ENCODE measurements around the gene TCTN3.
A peak's percentile ranks its signal among the peaks of the same experiment; 100 is the strongest.

The TCTN3 gene

GRCh38 chr10:95711492-95711891, 17.8 kb upstream of the TCTN3 start (continued):
- no peak for TF ChIP-seq ZBTB11 (tag by site-specific recombination; conservative IDR thresholded peaks at IDR 0.05; ENCODE audit: low read depth)

- Histone ChIP-seq H3K9me3 (ENCODE audit: control insufficient read depth, insufficient read depth, low read depth, low read length) (no peaks in the 10 kb centered on the region), H3K4me1 (ENCODE audit: control insufficient read depth, insufficient read depth, low read length) (no peaks in the 10 kb centered on the region), H3K36me3 (ENCODE audit: control insufficient read depth in 2 of 2, insufficient read depth in 1 of 2, low read length in 2 of 2) (no peaks in the 10 kb centered on the region), H3K27ac (ENCODE audit: extremely low read depth, low read depth, low read length) (no peak overlapping the region), H3K4me3 (ENCODE audit: low read depth, low read length) (no peak overlapping the region)
- POLR2A ChIA-PET, result interaction anchor here (1.4 kb wide), 1 partner anchor 13 kb away, joined by 4 read pairs; the partner anchor contains the start of gene TCTN3
- TF ChIP-seq KLF10 (tag by site-specific recombination; IDR thresholded peaks at IDR 0.05) (no peak), ZNF549 (tag by site-specific recombination; IDR thresholded peaks at IDR 0.05) (peak; percentile 60; the same call in 1 of the 2 replicates)
- CTCF ChIA-PET, result interaction anchor here (2.5 kb wide), 1 partner anchor 13 kb away, joined by 9 read pairs; the partner anchor contains the start of gene TCTN3
Observed at GRCh38 chr10:95706990-95707389, 13.3 kb upstream of the TCTN3 start.

GRCh38 chr10:95706573-95706972, 12.8 kb upstream of the TCTN3 start:
- H3K4me3 ChIP-seq (ENCODE audit: low read depth, low read length), result no peak overlapping the region
- ChIA-PET CTCF (interaction anchor here (2.5 kb wide), 1 partner anchor 13 kb away, joined by 9 read pairs; the partner anchor contains the start of gene TCTN3), POLR2A (interaction anchor here (1.4 kb wide), 1 partner anchor 13 kb away, joined by 4 read pairs; the partner anchor contains the start of gene TCTN3)
- H3K4me1 ChIP-seq (ENCODE audit: control insufficient read depth, insufficient read depth, low read length), result no peaks in the 10 kb centered on the region
- H3K27ac ChIP-seq (ENCODE audit: extremely low read depth, low read depth, low read length), result no peak overlapping the region
- H3K9me3 ChIP-seq (ENCODE audit: control insufficient read depth, insufficient read depth, low read depth, low read length), result no peaks in the 10 kb centered on the region
- TF ChIP-seq ZNF138 (tag by site-specific recombination; IDR thresholded peaks at IDR 0.05; ENCODE audit: borderline replicate concordance), result no peak
- TF ChIP-seq ZFP37 (tag by site-specific recombination; IDR thresholded peaks at IDR 0.05), result no peak
- TF ChIP-seq ZNF600 (tag by site-specific recombination; IDR thresholded peaks at IDR 0.05), result no peak
- no peak for TF ChIP-seq ZNF514 (tag by site-specific recombination; IDR thresholded peaks at IDR 0.05)
- no peak for TF ChIP-seq EGR2 (tag by site-specific recombination; IDR thresholded peaks at IDR 0.05; ENCODE audit: low read depth)
- TF ChIP-seq MZF1 (tag by site-specific recombination; IDR thresholded peaks at IDR 0.05; ENCODE audit: borderline replicate concordance), result no peak
- TF ChIP-seq ZNF112 (tag by site-specific recombination; IDR thresholded peaks at IDR 0.05), result no peak
- no peak for TF ChIP-seq ZNF645 (tag by site-specific recombination; IDR thresholded peaks at IDR 0.05)
- no peak for TF ChIP-seq ZNF266 (tag by site-specific recombination; IDR thresholded peaks at IDR 0.05; ENCODE audit: low read depth)
- no peak for TF ChIP-seq ZNF184 (tag by site-specific recombination; IDR thresholded peaks at IDR 0.05)
- no peak for TF ChIP-seq TSHZ1 (tag by site-specific recombination; IDR thresholded peaks at IDR 0.05; ENCODE audit: borderline replicate concordance)
- TF ChIP-seq ZNF747 (tag by site-specific recombination; IDR thresholded peaks at IDR 0.05), result no peak
- H3K36me3 ChIP-seq (ENCODE audit: control insufficient read depth in 2 of 2, insufficient read depth in 1 of 2, low read length in 2 of 2), result no peaks in the 10 kb centered on the region

All from HEK293 (cell line).